ENCODE measurements around the gene RAB4B. TPM values are rescaled to one million over a fixed set of nuclear protein-coding genes. Genes with fewer than 3 reads are reported as not detected.

Gene RAB4B
- total and polyA plus RNA-seq, 10 donors, result 36.8 to 95.3 (median 58.8) TPM

GRCh38 chr19:40804783-40805242 lies 26.8 kb downstream of the RAB4B start:
- intact Hi-C loops (cut with DNase I; ENCODE audit: low total_unique reads), result loop anchor here (10.0 kb wide), 1 partner anchor 50 kb away; the partner anchor contains the start of genes ACTMAP and SNRPA
- 33 to 71% (median 66%) methylated on average over 6 to 7 of the region's 7 CpGs for WGBS, 5 donors
- peaks cover 0 to 97% (median 50%) of the 10 kb centered on the region in 6 donors for H3K36me3 ChIP-seq

GRCh38 chr19:40805258-40805868 lies 27.3 kb downstream of the RAB4B start:
- TF ChIP-seq CTCF (IDR thresholded peaks at IDR 0.05 in 8 of 11, conservative IDR thresholded peaks at IDR 0.05 in 3 of 11) (no peak), POLR2AphosphoS5 (IDR thresholded peaks at IDR 0.05) (peak in 1 of 3 donors; percentile 5), POLR2A (IDR thresholded peaks at IDR 0.05) (no peak)
- Histone ChIP-seq H3K36me3 (peaks cover 0 to 96% (median 48%) of the 10 kb centered on the region in 6 donors), H3K27me3 (replicated peaks in 1 of 7) (no peaks in the 10 kb centered on the region), H3K27ac (peak overlapping the region; percentile 82 to 99 (median 94)), H3K4me1 (peaks cover 87 to 100% (median 100%) of the 10 kb centered on the region in 6 donors), H3K9me3 (no peaks in the 10 kb centered on the region), H3K4me3 (peak overlapping the region in 4 of 8 donors; percentile 12 to 96 (median 92))
- 65 to 78% (median 70%) methylated on average over 2 of the region's 2 CpGs for WGBS, 5 donors
- intact Hi-C loops (cut with DNase I; ENCODE audit: low total_unique reads), result loop anchor here (10.0 kb wide), 1 partner anchor 51 kb away; the partner anchor contains the start of genes ACTMAP and SNRPA
- no peak for DNase-seq

More at GRCh38 chr19:40804783-40805242, 26.8 kb downstream of the RAB4B start:
- Histone ChIP-seq H3K4me1 (peaks cover 84 to 100% (median 100%) of the 10 kb centered on the region in 6 donors), H3K27ac (peak overlapping the region; percentile 82 to 99 (median 94)), H3K4me3 (peak overlapping the region in 6 of 8 donors; percentile 77 to 96 (median 86)), H3K27me3 (replicated peaks in 1 of 7) (no peaks in the 10 kb centered on the region), H3K9me3 (no peaks in the 10 kb centered on the region)
- TF ChIP-seq POLR2A (IDR thresholded peaks at IDR 0.05) (no peak), POLR2AphosphoS5 (IDR thresholded peaks at IDR 0.05) (peak; percentile 35 to 52 (median 45)), CTCF (IDR thresholded peaks at IDR 0.05 in 8 of 11, conservative IDR thresholded peaks at IDR 0.05 in 3 of 11) (no peak)
- no peak for DNase-seq

- intact Hi-C loops (cut with DNase I; ENCODE audit: low total_unique reads), result loop anchor here (10.0 kb wide), 1 partner anchor 52 kb away; the partner anchor contains the start of genes ACTMAP and SNRPA
- H3K27me3 ChIP-seq (replicated peaks in 1 of 7), result no peaks in the 10 kb centered on the region
- no peaks in the 10 kb centered on the region for H3K9me3 ChIP-seq
- peaks cover 78 to 100% (median 97%) of the 10 kb centered on the region in 6 donors for H3K4me1 ChIP-seq
- 8 to 38% (median 30%) methylated on average over 22 to 26 of the region's 26 CpGs for WGBS, 5 donors
- peak; percentile 88 to 90 (median 90) for TF ChIP-seq POLR2AphosphoS5 (IDR thresholded peaks at IDR 0.05)
- peak; percentile 78 to 96 (median 93) for TF ChIP-seq CTCF (IDR thresholded peaks at IDR 0.05 in 8 of 11, conservative IDR thresholded peaks at IDR 0.05 in 3 of 11)
- TF ChIP-seq POLR2A (IDR thresholded peaks at IDR 0.05), result no peak
- peak overlapping the region; percentile 82 to 99 (median 94) for H3K27ac ChIP-seq
- H3K36me3 ChIP-seq, result peaks cover 0 to 84% (median 37%) of the 10 kb centered on the region in 6 donors
- H3K4me3 ChIP-seq, result peak overlapping the region in 6 of 8 donors; percentile 9 to 96 (median 16)
- DNase-seq, result peak; percentile 93
Measured at GRCh38 chr19:40806423-40807146, 28.5 kb downstream of the RAB4B start.
